PC-3 (cell line): Measurements from ENCODE around the gene ETFA. TPM values are rescaled to one million over a fixed set of nuclear protein-coding genes. Genes with fewer than 3 reads are reported as not detected.

ENCODE experiments used
- ATAC-seq: fragments of 200-7000 bp; cut with Tn5 transposase; 2 replicates; pipeline ENCODE4 v1.9.1; 2020; ENCODE audit warnings: mild to moderate bottlenecking, moderate library complexity
- BruUV-seq: library from RNA; stranded (reverse); fragments of 400-500 nt; replicated peaks from 2 replicates; lab custom pipeline; 2021; lab: Mats Ljungman, UMichigan
- CTCF ChIA-PET: fragments of 300-600 bp; sonication (Branson Sonifier 250); formaldehyde crosslinking; loops from one replicate; lab custom pipeline; 2022; ENCODE audit warnings: antibody characterized with exemption; lab: Charles Lee
- POLR2A ChIA-PET: fragments of 300-600 bp; sonication (Branson Sonifier 250); formaldehyde crosslinking; loops from one replicate; lab custom pipeline; 2022; ENCODE audit warnings: antibody characterized with exemption; ENCODE audit not compliant: unreplicated experiment; lab: Charles Lee
- DNase-seq: peaks from one replicate; pipeline ENCODE4 v3.0.0-alpha.2; 2015
- H2AFZ ChIP-seq: fragments of 300-600 bp; sonication (generic); 2 replicates; pipeline ENCODE4 v1.6.0; 2016; ENCODE audit warnings: antibody characterized with exemption, low read length
- H3F3A ChIP-seq: fragments of 300-600 bp; sonication (generic); one replicate; pipeline ENCODE4 v1.6.0; 2017; ENCODE audit warnings: antibody characterized with exemption, low read length, control low read depth, mild to moderate bottlenecking; ENCODE audit not compliant: unreplicated experiment
- H3K27ac ChIP-seq: fragments of 300-600 bp; sonication (generic); 2 replicates; pipeline ENCODE4 v1.5.1; 2016; ENCODE audit warnings: mild to moderate bottlenecking, low read length
- H3K27me3 ChIP-seq: fragments of 300-600 bp; sonication (generic); 2 replicates; pipeline ENCODE4 v1.6.1; 2016; ENCODE audit warnings: low read length, mixed read lengths
- H3K36me3 ChIP-seq: fragments of 300-600 bp; sonication (generic); 2 replicates; pipeline ENCODE4 v1.6.1; 2016; ENCODE audit warnings: low read depth, mixed run types, low read length, mixed read lengths
- H3K4me1 ChIP-seq: fragments of 300-600 bp; sonication (generic); 2 replicates; pipeline ENCODE4 v1.5.1; 2016; ENCODE audit warnings: low read length; ENCODE audit not compliant: insufficient read depth
- H3K4me2 ChIP-seq: fragments of 300-600 bp; sonication (generic); 2 replicates; pipeline ENCODE4 v1.6.0; 2016; ENCODE audit warnings: low read length
- H3K4me3 ChIP-seq: fragments of 300-600 bp; sonication (generic); 2 replicates; pipeline ENCODE4 v1.5.1; 2016; ENCODE audit warnings: mild to moderate bottlenecking, low read length, mixed read lengths
- H3K79me2 ChIP-seq: fragments of 300-600 bp; sonication (generic); 2 replicates; pipeline ENCODE4 v1.6.1; 2017; ENCODE audit warnings: low read length, mixed read lengths
- H3K9ac ChIP-seq: fragments of 300-600 bp; sonication (generic); 2 replicates; pipeline ENCODE4 v1.6.0; 2016; ENCODE audit warnings: mild to moderate bottlenecking, low read length
- H3K9me2 ChIP-seq: fragments of 300-600 bp; sonication (generic); replicated peaks from 2 replicates; pipeline ENCODE4 v1.6.1; 2016; ENCODE audit warnings: mixed run types, low read length, mixed read lengths
- H3K9me3 ChIP-seq: fragments of 300-600 bp; sonication (generic); 2 replicates; pipeline ENCODE4 v1.6.1; 2016; ENCODE audit warnings: low read length, mixed read lengths
- H4K20me1 ChIP-seq: fragments of 300-600 bp; sonication (generic); 2 replicates; pipeline ENCODE4 v1.6.1; 2016; ENCODE audit warnings: low read length, mixed read lengths
- EZH2 ChIP-seq: fragments of 300-600 bp; sonication (generic); IDR thresholded peaks from one replicate; pipeline ENCODE4 v1.6.1; 2017; ENCODE audit warnings: antibody characterized with exemption, mild to moderate bottlenecking, low read length; ENCODE audit not compliant: unreplicated experiment
- EZH2phosphoT487 ChIP-seq: fragments of 300-600 bp; sonication (generic); IDR thresholded peaks from 2 replicates; pipeline ENCODE4 v1.6.1; 2018; ENCODE audit warnings: mild to moderate bottlenecking, antibody characterized with exemption, low read length, borderline replicate concordance
- intact Hi-C: fragments of 100-400 bp; cut with micrococcal nuclease; formaldehyde crosslinking; loops from 2 replicates; pipeline ENCODE4 v1.9.0; 2023
- total RNA-seq: library from RNA; depleted of rRNA; stranded (reverse); fragments of >200 nt; gene quantifications from 2 replicates; pipeline ENCODE4 v1.2.3, GENCODE V29; 2014
- TF ChIP-seq, protein P1 (sequence below): fragments of 300-600 bp; sonication (generic); conservative IDR thresholded peaks from 2 replicates; pipeline ENCODE4 v1.5.1; 2017; ENCODE audit warnings: antibody characterized with exemption, low read depth, mild to moderate bottlenecking, low read length

Gene ETFA
- total RNA-seq, 1 experiment from 2014 or later: 160 TPM

GRCh38 chr15:76353903-76354302 lies 42.6 kb upstream of the ETFA start:
- POLR2A ChIA-PET: no interaction called here
- no peak overlapping the region for H2AFZ ChIP-seq

GRCh38 chr15:76353023-76353577 lies 41.8 kb upstream of the ETFA start:
- Histone ChIP-seq H3K36me3 (no peaks in the 10 kb centered on the region), H3K4me1 (peaks cover 24% of the 10 kb centered on the region), H3K9me3 (no peaks in the 10 kb centered on the region), H3K4me3 (no peak overlapping the region), H3K27me3 (no peaks in the 10 kb centered on the region), H3K9ac (no peak overlapping the region), H4K20me1 (no peaks in the 10 kb centered on the region), H2AFZ (no peak overlapping the region), H3K4me2 (no peak overlapping the region), H3K27ac (no peak overlapping the region), H3F3A (no peaks in the 10 kb centered on the region), H3K9me2 (no peaks in the 10 kb centered on the region), H3K79me2 (no peaks in the 10 kb centered on the region)
- ATAC-seq (no peak), DNase-seq (no peak)
- ChIA-PET CTCF (no interaction called here), POLR2A (no interaction called here)
- intact Hi-C loops: no loop called here
- no TSS peak for BruUV-seq
- TF ChIP-seq EZH2phosphoT487: no peak
- no peak for TF ChIP-seq EZH2
- TF ChIP-seq, protein P1, sequence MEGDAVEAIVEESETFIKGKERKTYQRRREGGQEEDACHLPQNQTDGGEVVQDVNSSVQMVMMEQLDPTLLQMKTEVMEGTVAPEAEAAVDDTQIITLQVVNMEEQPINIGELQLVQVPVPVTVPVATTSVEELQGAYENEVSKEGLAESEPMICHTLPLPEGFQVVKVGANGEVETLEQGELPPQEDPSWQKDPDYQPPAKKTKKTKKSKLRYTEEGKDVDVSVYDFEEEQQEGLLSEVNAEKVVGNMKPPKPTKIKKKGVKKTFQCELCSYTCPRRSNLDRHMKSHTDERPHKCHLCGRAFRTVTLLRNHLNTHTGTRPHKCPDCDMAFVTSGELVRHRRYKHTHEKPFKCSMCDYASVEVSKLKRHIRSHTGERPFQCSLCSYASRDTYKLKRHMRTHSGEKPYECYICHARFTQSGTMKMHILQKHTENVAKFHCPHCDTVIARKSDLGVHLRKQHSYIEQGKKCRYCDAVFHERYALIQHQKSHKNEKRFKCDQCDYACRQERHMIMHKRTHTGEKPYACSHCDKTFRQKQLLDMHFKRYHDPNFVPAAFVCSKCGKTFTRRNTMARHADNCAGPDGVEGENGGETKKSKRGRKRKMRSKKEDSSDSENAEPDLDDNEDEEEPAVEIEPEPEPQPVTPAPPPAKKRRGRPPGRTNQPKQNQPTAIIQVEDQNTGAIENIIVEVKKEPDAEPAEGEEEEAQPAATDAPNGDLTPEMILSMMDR: no peak

More at GRCh38 chr15:76353903-76354302, 42.6 kb upstream of the ETFA start:
- H3K36me3 ChIP-seq: no peaks in the 10 kb centered on the region
- no peaks in the 10 kb centered on the region for H3K27me3 ChIP-seq
- TF ChIP-seq EZH2phosphoT487 (no peak), EZH2 (no peak)
- TF ChIP-seq, protein P1: no peak
- CTCF ChIA-PET: no interaction called here
- DNase-seq (no peak), ATAC-seq (no peak)
- H3K4me1 ChIP-seq: peaks cover 17% of the 10 kb centered on the region
- H3K27ac ChIP-seq: no peak overlapping the region
- no peaks in the 10 kb centered on the region for H3K9me2 ChIP-seq
- no TSS peak for BruUV-seq
- H3K4me3 ChIP-seq: no peak overlapping the region
- H3K4me2 ChIP-seq: no peak overlapping the region
- no peaks in the 10 kb centered on the region for H3F3A ChIP-seq
- H4K20me1 ChIP-seq: no peaks in the 10 kb centered on the region
- H3K79me2 ChIP-seq: no peaks in the 10 kb centered on the region
- H3K9me3 ChIP-seq: no peaks in the 10 kb centered on the region
- no peak overlapping the region for H3K9ac ChIP-seq
- intact Hi-C loops: no loop called here

GRCh38 chr15:76349301-76350070 lies 38.2 kb upstream of the ETFA start:
- H4K20me1 ChIP-seq: no peaks in the 10 kb centered on the region
- H3K27ac ChIP-seq: peak overlapping the region; percentile 49
- CTCF ChIA-PET: interaction anchor here (0.5 to 0.6 kb wide), 2 partner anchors 168 to 174 kb away, joined by 3 read pairs; no protein-coding TSS in a partner anchor
- DNase-seq (peak; percentile 63), ATAC-seq (peak; percentile 53)
- H3F3A ChIP-seq: no peaks in the 10 kb centered on the region
- POLR2A ChIA-PET: no interaction called here
- peaks cover 33% of the 10 kb centered on the region for H3K4me1 ChIP-seq
- H3K9me2 ChIP-seq: no peaks in the 10 kb centered on the region
- BruUV-seq: no TSS peak
- H3K9me3 ChIP-seq: no peaks in the 10 kb centered on the region
- H3K9ac ChIP-seq: no peak overlapping the region
- no peaks in the 10 kb centered on the region for H3K36me3 ChIP-seq
- TF ChIP-seq, protein P1: no peak
- TF ChIP-seq EZH2 (no peak), EZH2phosphoT487 (no peak)
- 0 out of 2 replicates have a peak, but pooled peaks cover 4% of the 10 kb centered on the region for H3K79me2 ChIP-seq
- no peaks in the 10 kb centered on the region for H3K27me3 ChIP-seq
- H3K4me3 ChIP-seq: no peak overlapping the region
- intact Hi-C loops: loop anchor here (5.0 kb wide), 1 partner anchor 38 kb away; no protein-coding TSS in a partner anchor
- no peak overlapping the region for H2AFZ ChIP-seq
- H3K4me2 ChIP-seq: peak overlapping the region; percentile 51
